Thyroid gland (tissue), 4 donors: ENCODE results near the gene NPRL2. TPM values are rescaled to one million over a fixed set of nuclear protein-coding genes. Genes with fewer than 3 reads are reported as not detected.
A peak's percentile ranks its signal among the peaks of the same experiment; 100 is the strongest.
"Not testable (repeated sequence)": the region's sequence is repeated elsewhere in the genome, so short reads cannot be mapped to it uniquely, and the experiment has no call there.

ENCODE experiments used
- DNase-seq, 2 donors: peaks; one replicate each; pipeline ENCODE4 v3.0.0-alpha.2; 2019
- H3K27ac ChIP-seq, 3 donors: fragments of 200-600 bp; sonication (generic); 1 replicate in 2 of 3; 2 replicates in 1 of 3; pipeline ENCODE4 v1.5.1; 2016 to 2019; ENCODE audit warnings: mild to moderate bottlenecking in 1 of 3, moderate library complexity in 1 of 3
- H3K27me3 ChIP-seq: fragments of 200-600 bp; sonication (generic); one replicate; pipeline ENCODE4 v1.5.1; 2019
- H3K36me3 ChIP-seq, 2 donors: fragments of 200-600 bp; sonication (generic); one replicate each; pipeline ENCODE4 v1.5.1; 2016 to 2019
- H3K4me1 ChIP-seq, 2 donors: fragments of 200-600 bp; sonication (generic); one replicate each; pipeline ENCODE4 v1.5.1; 2017 to 2019
- H3K4me3 ChIP-seq, 3 donors: fragments of 200-600 bp; sonication (generic); replicated peaks in 1 of 3; 1 replicate in 2 of 3; 2 replicates in 1 of 3; pipeline ENCODE4 v1.5.1; 2016; ENCODE audit warnings: mild to moderate bottlenecking in 1 of 3
- H3K9me3 ChIP-seq: fragments of 200-600 bp; sonication (generic); one replicate; pipeline ENCODE4 v1.5.1; 2017
- CTCF ChIP-seq, 6 experiments: fragments of 200-600 bp in 3 of 6; fragments of 450-650 bp in 3 of 6; sonication (generic) in 3 of 6; IDR thresholded peaks; one replicate each; pipeline ENCODE4 v1.5.1; 2016 to 2019; ENCODE audit warnings: antibody characterized with exemption in 6 of 6, mild to moderate bottlenecking in 2 of 6, inconsistent platforms in 1 of 6, moderate library complexity in 1 of 6
- POLR2A ChIP-seq, 2 donors: fragments of 450-650 bp; IDR thresholded peaks; one replicate each; pipeline ENCODE4 v1.6.1; 2017; ENCODE audit warnings: antibody characterized with exemption in 2 of 2, mild to moderate bottlenecking in 2 of 2, moderate library complexity in 1 of 2
- WGBS, 2 donors: methylation state at CpG; one replicate each; pipeline ENCODE4 v1.1.5; 2017; 5-methylcytosine and 5-hydroxymethylcytosine counted together
- intact Hi-C: fragments of 100-400 bp; cut with DNase I; formaldehyde crosslinking; loops from one replicate; pipeline ENCODE4 v1.15.1; 2023
- total RNA-seq, 4 donors: library from RNA; depleted of rRNA; stranded (reverse); fragments of >200 nt; gene quantifications; one replicate each; pipeline ENCODE4 v1.2.3, GENCODE V29; 2016

Gene NPRL2
- total RNA-seq, 4 donors from 2014 or later: 13.4 to 30.6 (median 24.7) TPM

DNA sequence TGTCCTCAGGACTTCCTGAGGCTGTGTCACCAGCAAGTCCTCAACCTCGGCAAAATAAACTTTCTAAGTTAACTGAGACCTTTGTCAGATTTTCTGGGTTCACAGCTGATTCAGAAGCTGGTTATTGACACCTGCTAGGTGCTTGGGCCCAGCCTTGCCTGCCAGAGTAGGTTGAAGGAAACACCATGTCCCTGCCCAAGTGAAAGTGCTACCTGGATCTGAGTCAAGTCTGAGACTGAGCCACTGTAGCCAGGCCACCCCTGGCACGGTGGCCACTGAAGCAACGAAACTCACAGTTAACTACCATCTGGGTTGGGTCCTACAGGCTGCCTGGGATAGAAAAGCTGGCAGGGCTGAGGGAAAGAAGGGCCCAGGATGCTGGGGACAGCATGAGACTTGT lies 36.2 kb downstream of the NPRL2 start:
- peak overlapping the region in 2 of 3 donors; percentile 38 to 52 for H3K27ac ChIP-seq
- TF ChIP-seq CTCF (IDR thresholded peaks at IDR 0.05) (no peak), POLR2A (IDR thresholded peaks at IDR 0.05) (no peak)
- H3K36me3 ChIP-seq: peaks cover 7 to 20% of the 10 kb centered on the region in 2 donors
- peaks cover 26 to 67% of the 10 kb centered on the region in 2 donors for H3K4me1 ChIP-seq
- WGBS, 2 donors: 40 to 50% methylated on average over 3 of the region's 3 CpGs
- intact Hi-C loops: no loop called here
- peak; percentile 72 to 73 for DNase-seq
- no peaks in the 10 kb centered on the region for H3K9me3 ChIP-seq
- H3K27me3 ChIP-seq: no peaks in the 10 kb centered on the region
- no peak overlapping the region for H3K4me3 ChIP-seq

- H3K27ac ChIP-seq, H3K36me3 ChIP-seq, DNase-seq, H3K9me3 ChIP-seq, H3K27me3 ChIP-seq, intact Hi-C loops, H3K4me3 ChIP-seq: not testable (repeated sequence)
- WGBS, 2 donors: 80% methylated on average over 2 of the region's 32 CpGs; no CpG with 5 or more reads in 1 of the 2 donors
- H3K4me1 ChIP-seq: peaks cover 14 to 47% of the 10 kb centered on the region in 2 donors
These were observed 38.5 kb downstream of the NPRL2 start for GRCh38 chr3:50312041-50312440.

- Histone ChIP-seq H3K27ac (no peak overlapping the region), H3K36me3 (no peaks in the 10 kb centered on the region), H3K4me1 (peaks cover 20 to 28% of the 10 kb centered on the region in 2 donors), H3K27me3 (no peaks in the 10 kb centered on the region), H3K4me3 (no peak overlapping the region), H3K9me3 (no peaks in the 10 kb centered on the region)
- TF ChIP-seq CTCF (IDR thresholded peaks at IDR 0.05) (no peak), POLR2A (IDR thresholded peaks at IDR 0.05) (no peak)
- no peak for DNase-seq
- intact Hi-C loops: no loop called here
These were observed 46.0 kb downstream of the NPRL2 start for GRCh38 chr3:50304601-50305000.

DNA sequence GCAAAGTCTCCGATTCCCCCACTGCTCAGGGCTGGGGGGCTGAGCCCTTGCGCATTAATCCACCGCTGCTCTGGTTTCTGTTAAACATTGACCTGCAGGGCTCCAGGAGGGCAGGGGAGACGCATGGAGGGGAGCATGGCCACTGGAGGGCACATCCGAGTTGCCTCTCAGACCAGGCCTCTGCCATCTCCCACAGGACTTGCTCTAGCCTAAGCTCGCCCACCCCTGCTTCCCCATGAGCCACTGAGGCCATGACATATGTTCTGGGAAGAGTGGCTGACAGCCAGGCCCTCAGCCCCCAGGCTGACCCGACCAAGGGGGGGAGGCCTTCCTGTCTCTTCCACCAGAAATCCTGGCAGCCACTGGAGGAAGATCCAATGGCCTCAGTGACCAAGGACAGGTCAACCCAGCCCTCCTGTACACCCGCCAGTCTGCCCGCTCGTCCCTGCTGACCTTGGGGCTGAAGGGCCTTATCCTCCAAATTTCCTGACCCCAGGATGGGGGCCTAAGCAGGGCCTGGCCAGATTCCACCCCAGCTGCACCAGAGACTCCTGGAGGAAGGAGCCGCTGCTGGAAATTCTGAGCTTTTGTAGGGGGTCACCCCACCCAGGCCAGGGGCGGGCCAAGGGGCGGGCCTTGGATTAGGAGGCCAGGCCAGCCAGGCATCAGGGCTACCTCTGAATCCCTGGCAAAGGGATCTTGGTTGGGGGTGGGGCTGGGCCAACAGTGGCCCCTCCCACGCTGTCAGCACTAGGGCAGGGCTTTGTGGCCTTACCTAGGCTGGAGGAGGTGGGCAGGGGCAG lies 47.4 kb downstream of the NPRL2 start, which contains the start of gene HYAL1:
Gene HYAL1 (minus strand): TSS at position 562 of the 803 bp plus-strand sequence. CDS start 618 bp downstream, outside the sequence.
- H3K36me3 ChIP-seq: no peaks in the 10 kb centered on the region
- peak within 1 kb of the TSS in 1 of 3 donors; percentile 8 for H3K4me3 ChIP-seq
- peak within 1 kb of the TSS in 2 of 3 donors; percentile 40 to 74 for H3K27ac ChIP-seq
- DNase-seq: peak; percentile 42 to 48
- intact Hi-C loops: no loop called here
- H3K27me3 ChIP-seq: no peaks in the 10 kb centered on the region
- WGBS, 2 donors: 76 to 78% methylated on average over 5 to 12 of the region's 14 CpGs
- H3K4me1 ChIP-seq: peaks cover 21 to 30% of the 10 kb centered on the region in 2 donors
- H3K9me3 ChIP-seq: no peaks in the 10 kb centered on the region
- TF ChIP-seq POLR2A (IDR thresholded peaks at IDR 0.05): no peak
- TF ChIP-seq CTCF (IDR thresholded peaks at IDR 0.05): no peak

- Histone ChIP-seq H3K9me3 (no peaks in the 10 kb centered on the region), H3K4me3 (peak overlapping the region in 1 of 3 donors; percentile 8), H3K27me3 (no peaks in the 10 kb centered on the region), H3K27ac (peak overlapping the region in 2 of 3 donors; percentile 40 to 74), H3K36me3 (no peaks in the 10 kb centered on the region), H3K4me1 (peaks cover 22 to 35% of the 10 kb centered on the region in 2 donors)
- TF ChIP-seq CTCF (IDR thresholded peaks at IDR 0.05) (no peak), POLR2A (IDR thresholded peaks at IDR 0.05) (no peak)
- intact Hi-C loops: no loop called here
- DNase-seq: no peak
- WGBS, 2 donors: 89% methylated on average over 18 to 28 of the region's 32 CpGs
These were observed 48.2 kb downstream of the NPRL2 start for GRCh38 chr3:50302095-50303012.
